Astrocyte of the cerebellum (primary cell): ENCODE measurements around the gene MIXL1.

ENCODE experiments used
- DNase-seq: peaks from one replicate; pipeline ENCODE4 v3.0.0-alpha.2; 2011; ENCODE audit warnings: low read depth
- H3K4me3 ChIP-seq: 2 replicates; pipeline ENCODE4 v1.5.1; 2011; ENCODE audit warnings: mild to moderate bottlenecking, low read depth, low read length, moderate library complexity
- CTCF ChIP-seq: IDR thresholded peaks from 2 replicates; pipeline ENCODE4 v1.5.1; 2012; ENCODE audit warnings: low read length, low read depth, moderate library complexity, mild to moderate bottlenecking; ENCODE audit errors: missing control alignments
- in situ Hi-C: cut with HindIII; loops from 2 replicates; pipeline ENCODE4 v1.10.0; 2017; ENCODE audit warnings: low sequenced_read_pairs

Gene MIXL1

GRCh38 chr1:226211181-226211821 lies 12.2 kb upstream of the MIXL1 start:
- no peak for TF ChIP-seq CTCF
- DNase-seq: no peak
- no peak overlapping the region for H3K4me3 ChIP-seq
- in situ Hi-C loops: no loop called here

GRCh38 chr1:226212545-226212944 lies 10.9 kb upstream of the MIXL1 start:
- in situ Hi-C loops: no loop called here
- DNase-seq: no peak
- TF ChIP-seq CTCF: no peak
- no peak overlapping the region for H3K4me3 ChIP-seq

GRCh38 chr1:226215239-226215638 lies 8.2 kb upstream of the MIXL1 start:
- in situ Hi-C loops: no loop called here
- TF ChIP-seq CTCF: no peak
- DNase-seq: no peak
- no peak overlapping the region for H3K4me3 ChIP-seq

GRCh38 chr1:226216056-226216455 lies 7.4 kb upstream of the MIXL1 start:
- no peak overlapping the region for H3K4me3 ChIP-seq
- DNase-seq: no peak
- in situ Hi-C loops: no loop called here
- no peak for TF ChIP-seq CTCF

- no peak for DNase-seq
- in situ Hi-C loops: no loop called here
- H3K4me3 ChIP-seq: no peak overlapping the region
- no peak for TF ChIP-seq CTCF
Observed at GRCh38 chr1:226217273-226217672, 6.2 kb upstream of the MIXL1 start.

- H3K4me3 ChIP-seq: no peak overlapping the region
- no peak for DNase-seq
- TF ChIP-seq CTCF: no peak
- in situ Hi-C loops: no loop called here
Observed at GRCh38 chr1:226220473-226221189, 2.8 kb upstream of the MIXL1 start.
